Upper lobe of left lung (tissue), 6 donors: ENCODE measurements around the gene VPS13D. TPM values are rescaled to one million over a fixed set of nuclear protein-coding genes. Genes with fewer than 3 reads are reported as not detected.

Source experiments
- ATAC-seq, 2 donors: fragments of 200-7000 bp; cut with Tn5 transposase; one replicate each; pipeline ENCODE4 v1.9.1; 2022; ENCODE audit warnings: mild to moderate bottlenecking in 2 of 2, moderate library complexity in 2 of 2; ENCODE audit not compliant: low FRiP score in 2 of 2
- DNase-seq, 2 donors: peaks; one replicate each; pipeline ENCODE4 v3.0.0-alpha.2; 2019 to 2020
- H3K27ac ChIP-seq, 4 donors: fragments of 200-600 bp; sonication (generic); one replicate each; pipeline ENCODE4 v1.5.1; 2016 to 2019
- H3K27me3 ChIP-seq, 4 donors: fragments of 200-600 bp; sonication (generic); one replicate each; pipeline ENCODE4 v1.5.1; 2017 to 2019
- H3K36me3 ChIP-seq, 4 donors: fragments of 200-600 bp; sonication (generic); one replicate each; pipeline ENCODE4 v1.5.1; 2016 to 2019
- H3K4me1 ChIP-seq, 4 donors: fragments of 200-600 bp; sonication (generic); one replicate each; pipeline ENCODE4 v1.5.1; 2018 to 2019
- H3K4me3 ChIP-seq, 4 donors: fragments of 200-600 bp; sonication (generic); one replicate each; pipeline ENCODE4 v1.5.1; 2017 to 2019; ENCODE audit warnings: mild to moderate bottlenecking in 2 of 4, moderate library complexity in 1 of 4
- H3K9me3 ChIP-seq, 4 donors: fragments of 200-600 bp; sonication (generic); one replicate each; pipeline ENCODE4 v1.5.1; 2018 to 2019
- CTCF ChIP-seq, 6 experiments: fragments of 450-650 bp in 4 of 6; fragments of 200-600 bp in 2 of 6; sonication (generic) in 2 of 6; IDR thresholded peaks; one replicate each; pipeline ENCODE4 v1.5.1; 2016 to 2019; ENCODE audit warnings: antibody characterized with exemption in 6 of 6
- EP300 ChIP-seq, 4 donors: sonication (generic); formaldehyde crosslinking; IDR thresholded peaks; one replicate each; pipeline ENCODE4 v1.5.1; 2017; ENCODE audit warnings: antibody characterized with exemption in 4 of 4, control low read depth in 2 of 4
- POLR2A ChIP-seq, 4 donors: fragments of 450-650 bp; IDR thresholded peaks; one replicate each; pipeline ENCODE4 v1.5.1; 2016 to 2017; ENCODE audit warnings: antibody characterized with exemption in 4 of 4, mild to moderate bottlenecking in 2 of 4
- POLR2AphosphoS5 ChIP-seq, 2 donors: sonication (generic); formaldehyde crosslinking; IDR thresholded peaks; one replicate each; pipeline ENCODE4 v1.5.1; 2017; ENCODE audit warnings: antibody characterized with exemption in 2 of 2
- WGBS, 2 donors: methylation state at CpG; one replicate each; pipeline ENCODE4 v1.1.5; 2017 to 2018; 5-methylcytosine and 5-hydroxymethylcytosine counted together
- total RNA-seq, 6 donors: library from RNA; depleted of rRNA in 4 of 6; stranded (reverse); fragments of >200 nt in 4 of 6; gene quantifications; one replicate each; pipeline versions ENCODE4 v1.1.0 to v1.2.1, GENCODE V29; 2016 to 2021
- donor health status: DM: no; HTN: no; CAD: no; lungs with moderate emphysema.
- donor health status: DM: no; HTN: yes; CAD: no; lungs with severe emphysema.

Gene VPS13D
- total RNA-seq, 6 donors from 2014 or later = 54.9 to 181 (median 87.9) TPM

- no peaks in the 10 kb centered on the region for H3K9me3 ChIP-seq
- H3K27ac ChIP-seq = peak overlapping the region in 1 of 4 donors; percentile 7
- WGBS, 2 donors = 84 to 88% methylated on average over 7 to 17 of the region's 17 CpGs
- H3K36me3 ChIP-seq = peaks cover 8 to 47% (median 24%) of the 10 kb centered on the region in 4 donors
- DNase-seq = no peak
- peaks cover 0 to 13% (median 11%) of the 10 kb centered on the region in 4 donors for H3K4me1 ChIP-seq
- TF ChIP-seq POLR2A (IDR thresholded peaks at IDR 0.05) (no peak), EP300 (IDR thresholded peaks at IDR 0.05) (no peak), POLR2AphosphoS5 (IDR thresholded peaks at IDR 0.05) (no peak), CTCF (IDR thresholded peaks at IDR 0.05) (no peak)
- no peak for ATAC-seq
- H3K4me3 ChIP-seq = no peak overlapping the region
- H3K27me3 ChIP-seq = no peaks in the 10 kb centered on the region
Measured at GRCh38 chr1:12206792-12207424, 22.9 kb upstream of the VPS13D start.

GRCh38 chr1:12208271-12208670 lies 21.6 kb upstream of the VPS13D start:
- TF ChIP-seq POLR2AphosphoS5 (IDR thresholded peaks at IDR 0.05) = no peak
- TF ChIP-seq CTCF (IDR thresholded peaks at IDR 0.05) = no peak
- no peak for TF ChIP-seq POLR2A (IDR thresholded peaks at IDR 0.05)
- no peak for TF ChIP-seq EP300 (IDR thresholded peaks at IDR 0.05)
- Histone ChIP-seq H3K27ac (peak overlapping the region in 2 of 4 donors; percentile 12 to 29), H3K4me1 (peaks cover 0 to 13% (median 11%) of the 10 kb centered on the region in 4 donors), H3K27me3 (no peaks in the 10 kb centered on the region), H3K36me3 (peaks cover 3 to 34% (median 12%) of the 10 kb centered on the region in 4 donors), H3K4me3 (no peak overlapping the region), H3K9me3 (no peaks in the 10 kb centered on the region)
- DNase-seq = no peak
- 68 to 78% methylated on average over 5 to 6 of the region's 6 CpGs for WGBS, 2 donors
- ATAC-seq = no peak

GRCh38 chr1:12208764-12209494 lies 20.9 kb upstream of the VPS13D start:
- Histone ChIP-seq H3K27ac (peak overlapping the region in 1 of 4 donors; percentile 31), H3K4me1 (peaks cover 0 to 13% (median 11%) of the 10 kb centered on the region in 4 donors), H3K9me3 (no peaks in the 10 kb centered on the region), H3K27me3 (no peaks in the 10 kb centered on the region), H3K4me3 (no peak overlapping the region), H3K36me3 (peaks cover 3 to 27% (median 11%) of the 10 kb centered on the region in 4 donors)
- TF ChIP-seq POLR2AphosphoS5 (IDR thresholded peaks at IDR 0.05) (peak in 1 of 2 donors; percentile 42), EP300 (IDR thresholded peaks at IDR 0.05) (no peak), POLR2A (IDR thresholded peaks at IDR 0.05) (peak in 1 of 4 donors; percentile 7), CTCF (IDR thresholded peaks at IDR 0.05) (peak; percentile 92 to 98 (median 94))
- 22 to 23% methylated on average over 10 to 13 of the region's 14 CpGs for WGBS, 2 donors
- ATAC-seq (peak; percentile 90 to 94), DNase-seq (peak in 1 of 2 donors; percentile 84)

GRCh38 chr1:12209495-12209832 lies 20.4 kb upstream of the VPS13D start:
- peaks cover 0 to 13% (median 11%) of the 10 kb centered on the region in 4 donors for H3K4me1 ChIP-seq
- H3K9me3 ChIP-seq = no peaks in the 10 kb centered on the region
- H3K27ac ChIP-seq = peak overlapping the region in 1 of 4 donors; percentile 31
- H3K36me3 ChIP-seq = peaks cover 3 to 23% (median 11%) of the 10 kb centered on the region in 4 donors
- ATAC-seq = no peak
- WGBS, 2 donors = 67 to 75% methylated on average over 1 to 3 of the region's 3 CpGs
- DNase-seq = no peak
- H3K27me3 ChIP-seq = no peaks in the 10 kb centered on the region
- no peak overlapping the region for H3K4me3 ChIP-seq
- no peak for TF ChIP-seq POLR2A (IDR thresholded peaks at IDR 0.05)
- TF ChIP-seq POLR2AphosphoS5 (IDR thresholded peaks at IDR 0.05) = no peak
- no peak for TF ChIP-seq CTCF (IDR thresholded peaks at IDR 0.05)
- TF ChIP-seq EP300 (IDR thresholded peaks at IDR 0.05) = no peak
